NCI-H82 (cell line): Measurements from ENCODE around the gene SLC24A3.
A peak's percentile ranks its signal among the peaks of the same experiment; 100 is the strongest.

Experiments
- DNase-seq: peaks from one replicate; lab custom pipeline; 2025; lab: John Stamatoyannopoulos, UW

SLC24A3 gene

DNA sequence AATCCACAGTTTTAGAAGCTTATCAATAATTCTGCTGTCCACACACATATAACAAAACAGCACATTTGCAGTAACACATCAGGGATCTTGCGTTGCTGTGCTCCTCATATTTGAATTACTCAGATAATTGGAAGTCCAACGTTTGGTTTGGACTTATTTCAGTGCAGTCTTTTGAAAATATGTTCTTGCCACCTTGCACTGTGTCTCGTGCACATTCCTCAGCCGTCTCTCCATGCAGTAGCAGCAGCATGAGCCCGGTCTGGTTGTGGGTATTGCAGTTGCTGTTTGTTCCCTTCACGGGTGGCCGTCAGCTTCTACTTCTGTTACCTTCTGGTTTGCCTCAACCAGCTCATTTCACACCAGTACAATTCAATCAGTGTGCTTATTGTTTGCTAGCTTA lies 215.5 kb downstream of the SLC24A3 start:
- DNase-seq = no peak

DNA sequence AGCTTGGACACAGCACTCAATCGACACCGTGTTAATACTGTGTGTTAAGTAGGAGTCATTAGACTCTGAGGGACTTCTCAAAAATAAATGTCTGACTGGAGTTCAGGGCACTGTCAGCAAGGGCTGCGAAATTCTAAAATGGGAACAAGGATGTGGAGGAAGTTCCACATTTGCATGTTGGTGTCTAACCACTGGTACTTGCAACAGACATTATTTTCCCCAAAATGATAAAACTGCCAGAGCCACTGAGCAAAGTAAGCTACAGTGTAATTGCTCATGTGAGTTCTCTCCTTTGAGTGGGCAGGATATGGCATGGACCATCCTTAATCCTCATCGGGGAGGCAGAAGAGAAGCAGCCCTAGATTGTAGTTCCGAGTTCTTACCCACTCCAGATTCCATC lies 215.9 kb downstream of the SLC24A3 start:
- no peak for DNase-seq

DNA sequence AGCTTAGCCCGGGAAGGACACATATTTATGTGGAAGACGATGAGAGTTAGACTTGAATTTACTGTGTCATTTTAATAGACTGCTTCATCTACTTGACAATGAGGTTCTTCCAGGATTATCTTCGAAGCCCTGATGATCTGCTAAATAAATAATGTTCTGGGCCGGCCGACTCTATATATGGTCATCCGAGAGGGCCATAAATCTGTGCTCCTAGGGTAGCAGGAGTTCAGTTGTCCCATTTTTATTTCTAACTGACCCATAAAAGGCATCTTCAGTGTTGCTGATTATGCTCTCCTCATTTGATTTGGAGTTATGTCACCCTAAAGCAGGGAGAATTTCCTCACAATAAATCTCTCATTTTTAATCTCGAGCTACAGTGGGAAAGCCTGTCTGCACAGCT lies 217.1 kb downstream of the SLC24A3 start:
- no peak for DNase-seq

DNA sequence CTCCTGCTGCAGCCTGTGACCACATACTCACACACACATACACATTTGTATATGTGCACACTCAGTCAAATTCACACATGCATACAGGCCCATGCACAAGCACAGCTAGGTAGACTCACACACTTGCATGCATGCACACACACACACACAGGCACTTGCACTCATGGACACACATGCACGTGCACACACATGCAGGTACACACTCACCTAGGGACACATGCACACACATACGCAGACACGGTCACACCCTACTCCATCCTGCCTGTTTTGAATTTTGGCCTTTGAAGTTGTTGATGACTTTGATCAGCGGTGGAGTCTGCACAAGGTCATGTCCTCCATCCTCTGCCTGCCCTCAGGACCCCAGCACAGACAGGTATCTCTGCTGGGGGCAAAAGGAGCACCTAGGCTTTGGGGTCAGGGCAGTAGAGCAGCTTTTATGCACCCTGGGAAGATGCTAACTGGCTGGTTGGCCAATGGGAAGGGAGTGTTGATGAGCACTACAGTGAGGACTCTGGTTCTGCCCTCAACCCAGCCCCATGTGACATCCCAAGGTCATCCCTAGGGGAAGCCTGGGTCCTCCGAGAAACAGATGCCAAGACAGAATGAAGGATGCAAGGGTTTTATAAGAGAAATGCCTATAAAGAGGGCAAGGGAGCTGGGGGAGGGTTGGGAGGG lies 218.3 kb downstream of the SLC24A3 start:
- DNase-seq = no peak

DNA sequence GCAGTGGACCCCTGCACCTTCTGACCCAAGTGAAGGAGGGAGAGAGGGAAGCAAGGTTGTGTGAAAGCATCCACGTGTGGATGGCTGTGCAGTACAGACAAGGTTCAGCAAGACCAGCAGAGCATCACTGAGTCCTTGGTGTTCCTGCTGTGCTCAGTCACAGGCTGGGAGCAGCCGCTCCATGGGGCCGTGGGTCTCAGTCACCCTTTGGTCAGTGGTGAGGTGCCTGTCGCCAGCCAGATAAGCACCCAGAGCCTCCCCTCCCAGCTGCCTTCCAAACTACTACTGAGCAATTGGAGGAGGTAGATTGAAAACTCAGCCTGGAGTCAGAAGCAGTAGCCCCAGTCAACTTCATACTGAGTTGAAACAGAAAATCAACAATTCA lies 218.9 kb downstream of the SLC24A3 start:
- DNase-seq = no peak

DNA sequence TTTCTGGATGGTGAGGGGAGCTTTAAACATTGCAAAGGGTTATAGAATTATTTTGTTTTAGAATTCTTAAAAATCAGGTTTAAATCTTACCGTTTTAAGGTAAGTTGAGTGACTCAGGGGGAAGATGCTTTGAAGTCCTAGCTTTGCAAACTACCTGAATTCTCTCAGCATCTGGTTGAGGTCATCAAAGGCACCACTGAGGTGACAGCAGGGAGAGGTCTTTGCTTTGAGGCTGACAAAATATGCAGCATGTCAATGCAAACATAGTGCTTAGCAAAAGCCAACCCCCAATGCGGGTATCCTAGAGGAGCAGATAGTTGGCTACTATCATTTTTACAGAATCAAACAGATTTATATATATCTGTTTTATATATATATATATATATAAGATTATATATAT lies 219.5 kb downstream of the SLC24A3 start:
- DNase-seq = no peak

DNA sequence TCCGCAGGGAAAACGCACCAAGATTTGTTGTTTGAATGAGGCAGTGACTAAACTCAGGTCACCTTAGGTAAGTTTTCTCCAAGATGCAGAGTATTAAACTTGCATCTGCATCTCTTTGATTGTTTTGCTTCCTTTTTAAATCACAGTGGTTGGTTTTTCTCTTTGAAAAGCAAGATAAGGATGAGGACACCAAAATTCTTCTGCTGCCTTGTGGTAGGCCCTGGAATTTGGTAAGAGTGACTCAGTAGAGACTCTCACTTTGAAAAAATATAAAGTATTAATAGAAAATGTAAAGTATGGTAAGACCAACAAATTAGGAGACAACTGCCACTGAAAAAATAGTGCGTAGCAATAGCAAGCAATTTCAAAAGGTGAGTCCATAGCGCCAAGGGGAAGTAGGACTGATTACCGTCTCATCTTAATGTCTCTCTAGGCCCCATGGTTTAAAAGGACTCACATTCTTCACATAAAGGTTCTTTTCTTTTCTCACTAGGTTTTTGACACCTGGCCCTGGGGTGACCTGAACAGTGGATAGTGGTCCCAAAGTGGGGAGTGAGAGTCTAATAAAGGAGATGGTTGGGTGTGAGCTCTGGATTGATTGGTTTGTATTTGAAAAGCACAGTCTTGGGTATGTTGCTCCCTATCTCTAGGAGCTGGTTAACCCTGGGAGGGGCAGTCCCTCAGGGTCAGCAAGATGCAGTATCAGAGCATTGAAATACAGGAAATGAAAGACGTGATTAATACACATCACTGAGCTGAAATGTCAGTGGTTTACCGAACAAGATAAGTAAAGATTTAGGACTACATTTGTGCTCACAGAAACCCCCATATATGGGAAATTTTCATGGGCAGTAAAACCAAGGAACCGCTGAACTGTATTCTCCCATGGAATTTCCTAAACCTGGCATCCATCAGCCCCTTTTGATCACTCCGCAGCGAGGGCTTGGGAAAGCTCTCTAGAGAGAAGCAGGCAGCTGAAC lies 221.2 kb downstream of the SLC24A3 start:
- DNase-seq = no peak

DNA sequence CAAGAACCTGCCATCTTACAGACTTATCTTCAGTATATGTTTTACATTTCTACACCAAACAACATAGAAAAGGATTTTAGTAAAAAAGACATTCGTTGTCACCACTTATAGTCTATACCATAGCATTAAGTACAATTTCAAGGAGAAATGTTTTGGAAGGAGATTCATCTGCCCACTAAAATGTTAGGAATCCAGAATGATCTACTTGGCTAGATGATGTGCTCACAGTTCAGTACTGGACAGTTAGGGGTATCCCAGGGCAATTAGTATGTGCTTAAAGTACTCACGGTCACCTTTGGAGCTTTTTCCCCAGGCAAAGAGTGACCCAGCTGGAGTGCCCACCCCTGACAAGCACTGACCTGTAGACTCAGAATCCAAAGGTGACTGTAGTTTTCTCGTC lies 222.9 kb downstream of the SLC24A3 start:
- no peak for DNase-seq

DNA sequence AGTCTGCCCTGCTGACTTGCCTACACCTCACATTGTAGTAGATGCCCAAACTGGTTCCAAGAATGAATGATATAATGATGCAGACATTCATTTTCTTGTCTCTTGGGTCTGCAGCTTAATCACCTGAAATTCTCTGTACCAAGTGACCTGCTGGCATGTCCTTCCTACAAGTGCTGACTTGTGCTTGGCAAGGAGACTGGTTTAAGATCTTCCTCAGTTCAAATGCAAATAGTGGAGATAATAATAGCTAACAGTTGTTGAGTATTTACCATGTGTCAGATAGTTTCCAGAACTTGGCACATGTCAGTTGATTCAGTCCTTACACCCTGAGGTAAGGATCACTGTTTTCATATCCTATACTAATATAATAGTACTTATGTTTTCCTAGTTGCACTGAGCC lies 223.4 kb downstream of the SLC24A3 start:
- DNase-seq = no peak

DNA sequence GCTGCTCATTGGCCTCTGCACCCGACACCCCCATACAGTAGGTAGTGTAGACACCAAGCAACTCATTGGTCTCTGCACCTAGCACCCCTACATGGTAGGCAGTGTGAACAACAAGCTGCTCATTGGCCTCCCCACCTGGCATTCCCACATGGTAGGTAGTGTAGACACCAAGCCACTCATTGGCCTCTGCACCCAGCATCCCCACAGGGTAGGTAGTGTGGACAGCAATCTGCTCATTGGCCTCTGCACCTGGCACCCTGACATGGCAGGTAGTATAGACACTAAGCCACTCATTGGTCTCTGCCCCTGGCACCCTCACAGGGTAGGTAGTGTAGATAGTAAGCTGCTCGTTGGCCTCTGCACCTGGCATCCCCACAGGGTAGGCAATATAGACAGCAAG lies 226.0 kb downstream of the SLC24A3 start:
- DNase-seq = no peak

DNA sequence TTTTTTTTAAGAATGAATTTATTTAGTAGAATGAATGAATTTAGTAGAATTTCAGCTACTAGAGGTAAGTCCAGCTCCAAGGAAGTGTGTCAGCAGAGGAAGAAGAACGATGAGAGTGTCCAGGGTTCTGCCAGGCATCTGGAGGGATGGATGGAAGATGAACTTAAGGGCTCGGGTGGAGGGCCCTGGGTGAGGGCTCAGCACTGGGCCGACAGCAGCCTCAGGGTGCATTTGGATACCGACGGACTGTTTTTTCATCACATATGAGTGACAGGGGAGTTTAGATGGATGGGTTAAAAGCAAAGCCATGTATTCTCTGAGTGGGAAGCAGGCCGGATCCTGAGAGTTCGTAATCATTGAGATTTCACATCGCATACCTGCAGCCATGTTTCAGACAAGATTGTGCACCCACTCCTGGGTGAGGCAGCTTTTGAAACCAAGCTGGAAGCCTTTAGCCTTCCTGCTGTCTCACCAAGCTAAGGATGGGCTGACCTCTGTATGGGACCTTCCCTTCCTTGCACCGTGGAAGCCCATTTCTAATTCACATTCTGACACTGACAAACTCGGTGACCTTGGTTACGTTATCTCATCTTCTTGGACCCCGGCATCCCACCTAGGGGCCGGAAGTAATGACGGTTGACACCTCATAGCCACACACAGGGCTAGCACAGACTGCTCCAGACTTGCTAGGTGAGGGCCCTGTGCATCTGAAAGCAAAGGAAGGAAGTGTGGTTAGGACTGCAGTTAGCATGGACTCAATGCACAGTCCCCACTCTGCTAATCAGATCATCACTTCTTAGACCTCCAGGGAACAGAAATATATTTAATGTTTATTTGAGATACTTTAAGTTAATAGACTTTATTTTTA lies 228.5 kb downstream of the SLC24A3 start:
- DNase-seq = no peak

DNA sequence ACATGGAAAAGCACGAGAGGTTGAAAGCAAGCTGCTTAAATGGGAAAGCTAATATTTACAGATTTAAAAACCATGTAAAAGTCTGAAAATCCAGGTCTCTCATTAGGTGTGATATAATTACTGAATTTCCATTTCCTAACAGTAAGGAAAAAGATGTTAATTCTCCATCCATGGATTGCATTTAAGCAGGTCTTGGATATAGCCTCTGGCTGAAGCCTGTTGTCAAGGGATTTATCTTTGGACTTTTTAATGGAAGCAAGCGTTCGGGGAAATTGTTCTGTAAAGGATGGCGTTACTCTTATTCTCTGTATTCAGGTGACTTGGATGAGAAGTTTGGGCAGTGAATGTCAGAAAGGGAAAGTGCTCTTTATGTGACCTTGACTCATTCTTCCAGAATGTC lies 233.8 kb downstream of the SLC24A3 start:
- DNase-seq = no peak

DNA sequence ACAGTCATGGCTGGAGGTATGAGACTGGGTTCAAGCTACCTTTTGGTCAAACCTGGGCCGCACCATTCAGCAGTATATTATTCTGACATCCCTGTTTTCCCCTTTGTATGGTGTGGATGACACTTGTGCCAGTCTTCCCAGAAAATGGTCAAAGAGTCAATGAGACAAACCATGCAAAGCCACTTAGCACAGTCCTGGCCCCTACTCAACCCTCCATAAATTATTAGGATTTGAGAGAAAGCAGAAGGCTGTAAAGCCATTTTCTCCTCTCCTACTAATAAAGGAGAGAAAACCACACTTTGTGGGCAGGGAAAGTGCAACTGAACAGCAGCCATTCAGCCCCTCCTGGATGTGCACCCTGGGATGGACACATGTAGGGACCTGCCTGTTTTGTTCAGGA lies 236.2 kb downstream of the SLC24A3 start:
- no peak for DNase-seq

DNA sequence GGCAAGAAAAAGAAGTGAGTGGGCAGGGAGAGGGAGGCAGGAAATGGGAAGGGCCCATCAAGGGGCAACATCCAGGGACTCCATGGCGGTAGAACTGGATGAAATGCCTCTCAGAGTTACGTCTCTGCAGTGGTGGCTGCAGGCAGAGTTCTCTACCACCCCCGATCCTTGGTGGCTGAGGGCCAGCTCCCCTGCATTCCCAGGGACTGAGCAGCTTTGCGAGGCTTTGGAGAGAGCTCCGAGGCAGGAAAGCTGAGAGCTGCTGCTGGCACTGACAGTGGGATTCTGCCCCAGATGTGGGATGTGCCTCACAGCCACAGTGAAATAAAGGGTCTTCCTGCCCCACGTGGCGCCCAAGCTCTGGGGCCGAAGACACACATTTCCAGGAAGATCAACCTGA lies 236.6 kb downstream of the SLC24A3 start:
- no peak for DNase-seq

DNA sequence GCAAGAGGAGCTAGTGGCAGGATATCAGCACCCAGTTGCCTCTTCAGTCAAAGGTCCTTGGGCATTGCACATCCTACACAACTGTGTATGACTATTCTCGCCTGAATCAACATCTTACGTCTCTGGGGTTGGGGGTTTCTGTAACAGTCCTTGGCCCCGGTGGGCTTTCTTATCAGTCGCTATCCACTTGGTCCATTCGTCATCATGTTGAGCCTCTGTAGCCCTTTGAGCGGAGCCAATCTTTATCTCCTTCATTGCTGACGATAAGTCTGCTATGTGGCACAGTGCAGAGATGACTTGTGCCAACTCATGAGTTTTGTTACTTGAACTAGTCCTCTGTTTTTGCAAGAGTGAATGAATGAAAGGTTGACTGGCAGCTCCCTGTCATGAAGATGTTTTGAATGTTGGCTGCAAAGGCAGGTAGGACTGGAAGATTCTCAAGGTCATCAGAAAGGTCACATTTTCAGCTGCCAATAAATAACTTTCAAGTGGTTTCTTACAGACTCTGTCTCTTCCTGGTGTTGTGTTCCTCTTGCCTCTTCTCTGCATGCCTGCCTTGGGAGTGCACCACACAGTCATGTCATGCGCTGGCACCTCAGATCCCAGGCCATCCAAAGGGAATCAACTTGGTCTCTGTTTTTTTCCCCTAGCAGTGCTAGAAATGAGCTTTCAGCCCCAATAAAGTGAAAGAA lies 238.9 kb downstream of the SLC24A3 start:
- no peak for DNase-seq

DNA sequence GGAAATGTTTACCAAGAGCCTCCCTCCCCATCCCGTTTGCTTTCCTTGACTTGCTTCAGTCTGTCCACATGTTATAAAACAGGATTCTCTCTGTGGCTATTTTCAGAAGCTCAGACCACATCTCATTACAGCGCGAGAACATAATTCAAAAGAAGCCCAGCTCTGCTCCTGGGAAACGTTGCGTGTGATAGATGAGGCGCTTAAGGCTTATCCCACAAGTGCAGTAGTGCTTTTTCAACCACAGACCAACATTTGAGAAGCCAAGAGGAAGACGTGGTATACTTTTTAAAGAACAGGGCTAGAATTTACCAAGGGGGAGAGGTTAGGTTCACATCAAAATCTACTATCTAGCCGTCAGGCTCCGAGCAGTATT lies 239.5 kb downstream of the SLC24A3 start:
- DNase-seq = no peak

DNA sequence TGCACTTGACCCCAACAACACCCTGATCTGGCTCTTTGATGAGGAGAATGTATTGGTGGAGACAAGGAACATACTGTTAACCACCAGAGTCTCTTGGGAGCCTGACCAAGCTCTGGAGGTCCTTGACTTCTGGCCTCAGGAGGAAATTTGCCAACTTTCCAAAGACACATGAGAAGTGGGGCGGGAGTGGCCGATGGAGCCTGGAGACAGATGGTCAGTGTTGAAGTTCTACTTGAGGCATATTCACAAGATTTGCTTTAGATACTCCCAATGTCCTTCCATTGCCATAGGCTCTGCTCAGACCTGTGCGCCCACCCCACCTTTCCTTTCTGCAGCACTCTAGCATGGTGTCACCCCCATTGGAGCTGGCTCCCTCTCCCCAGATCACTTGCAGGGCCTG lies 241.0 kb downstream of the SLC24A3 start:
- DNase-seq = no peak

DNA sequence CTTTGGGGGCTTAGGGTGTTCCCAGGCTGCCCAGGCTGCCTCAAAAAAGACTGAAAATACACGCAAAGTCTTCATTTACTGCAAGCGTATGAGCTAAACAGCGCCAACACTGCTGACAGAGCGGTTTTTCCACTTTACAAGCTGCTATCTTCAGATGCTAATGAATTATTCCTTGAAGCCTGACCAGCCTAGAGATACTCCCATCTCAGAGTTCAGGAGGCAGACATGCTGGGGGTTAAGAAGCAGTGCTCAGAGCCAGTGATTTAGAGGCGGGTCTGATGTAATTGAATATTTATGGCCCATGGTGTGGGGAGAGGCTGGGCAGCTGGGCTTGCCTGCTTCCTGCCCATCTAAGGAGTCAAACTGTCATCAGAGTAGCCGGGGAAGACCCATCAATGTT lies 241.4 kb downstream of the SLC24A3 start:
- no peak for DNase-seq

DNA sequence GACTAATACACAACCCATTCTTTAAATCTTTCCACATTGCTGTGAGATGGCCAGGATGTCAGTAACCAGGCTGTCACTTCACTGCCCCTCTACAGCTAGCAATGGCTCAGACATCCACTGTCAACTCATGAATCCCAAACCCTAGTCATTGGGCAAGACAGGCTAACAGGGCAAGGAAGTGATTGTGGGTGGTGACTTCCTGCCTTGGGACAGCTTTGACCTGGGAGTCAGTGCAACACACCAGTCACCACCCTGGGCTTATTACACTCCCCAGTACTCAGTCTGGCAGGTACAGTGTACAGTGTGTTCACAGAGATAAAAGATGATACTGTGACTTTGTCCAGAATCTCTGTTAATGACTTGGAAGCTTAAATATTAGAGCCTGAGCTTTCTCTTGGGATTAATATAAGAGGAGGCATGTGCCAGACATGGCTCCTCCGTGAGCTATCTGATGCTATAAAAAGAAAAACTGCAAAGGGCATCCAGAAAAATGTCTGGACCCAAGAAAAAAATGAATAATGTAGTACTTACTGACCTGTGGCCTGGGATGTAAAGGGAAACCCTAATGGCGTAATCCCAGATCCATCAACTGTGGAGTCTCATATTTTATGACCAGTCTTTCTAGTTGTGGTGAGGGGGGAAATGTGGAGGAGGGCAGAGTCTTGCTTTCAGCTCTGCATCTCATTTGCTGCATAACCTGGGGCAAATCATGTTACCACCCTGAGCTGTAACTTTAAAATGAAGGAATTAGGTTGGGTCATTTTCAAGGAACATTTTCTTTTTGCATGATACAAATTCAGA lies 244.4 kb downstream of the SLC24A3 start:
- no peak for DNase-seq

DNA sequence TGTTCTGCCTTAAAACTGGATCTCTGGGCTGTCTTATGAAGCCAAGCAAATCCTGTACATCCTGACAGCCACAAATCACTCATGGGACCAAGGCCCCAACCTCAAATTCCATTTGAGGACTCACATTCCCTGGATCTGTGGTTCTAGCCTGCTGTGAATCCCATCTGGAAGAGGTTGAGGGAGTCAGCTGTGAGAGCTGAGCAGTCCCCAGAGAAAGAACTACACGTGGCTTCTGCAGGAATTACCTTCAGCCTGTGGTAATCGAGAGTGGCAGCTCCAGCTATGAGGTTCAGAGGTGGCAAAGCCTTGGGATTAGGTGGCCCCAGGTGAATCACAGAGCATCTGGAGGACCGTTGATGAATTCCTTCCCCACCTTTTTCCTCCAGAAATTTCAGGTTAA lies 245.2 kb downstream of the SLC24A3 start:
- peak; percentile 11 for DNase-seq

DNA sequence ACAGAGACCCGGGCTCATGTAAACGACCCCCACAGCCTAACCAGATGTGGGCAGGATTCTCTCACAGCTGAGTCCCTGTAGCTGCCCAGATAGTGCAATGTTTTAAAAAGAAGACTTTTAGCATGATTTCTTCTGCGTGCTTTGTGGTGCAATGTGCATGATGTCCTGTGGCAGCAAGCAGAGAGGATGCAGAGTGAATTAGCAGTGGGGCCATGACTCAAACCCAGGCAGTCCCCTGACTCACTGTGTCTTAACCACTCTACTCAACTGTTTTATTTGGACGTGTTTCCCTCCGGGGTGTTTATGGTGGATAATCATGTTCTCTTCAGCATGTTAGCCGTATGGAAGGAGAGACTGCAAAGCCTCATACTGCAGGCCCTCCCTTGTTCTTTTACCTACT lies 247.9 kb downstream of the SLC24A3 start:
- no peak for DNase-seq
